Measurements from ENCODE around the gene KIFC3.

- TF ChIP-seq CTCF (IDR thresholded peaks at IDR 0.05) = no peak
- TF ChIP-seq POLR2A (IDR thresholded peaks at IDR 0.05) = no peak
- TF ChIP-seq POLR2AphosphoS5 (IDR thresholded peaks at IDR 0.05) = no peak
- TF ChIP-seq EP300 (IDR thresholded peaks at IDR 0.05) = no peak
These were observed 46.4 kb downstream of the KIFC3 start for GRCh38 chr16:57755726-57756423.
